ENCODE results near the gene ZMYND12. TPM values are rescaled to one million over a fixed set of nuclear protein-coding genes. Genes with fewer than 3 reads are reported as not detected.
A peak's percentile ranks its signal among the peaks of the same experiment; 100 is the strongest.

ZMYND12 gene
- total RNA-seq, 1 experiment from 2014 or later: not detected

DNA sequence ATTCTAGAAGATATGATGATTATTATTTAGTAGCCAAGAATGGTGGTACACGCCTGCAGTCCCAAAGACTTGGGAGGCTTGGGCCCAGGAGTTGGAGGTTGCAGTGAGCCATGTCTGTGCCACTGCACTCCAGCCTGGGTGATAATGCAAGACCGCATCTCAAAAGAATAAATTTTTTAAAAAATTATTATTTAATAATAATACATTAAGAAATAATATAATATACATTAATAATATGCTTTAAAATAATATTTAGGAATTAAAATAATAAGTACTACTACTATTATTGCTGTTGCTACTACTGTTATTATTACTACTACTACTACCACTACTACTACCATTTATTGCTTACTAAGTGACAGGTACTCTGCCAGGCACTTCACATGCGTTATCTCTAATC is 34.4 kb upstream of the ZMYND12 start:
- no TSS peak for BruUV-seq (replicated peaks)
- intact Hi-C loops (cut with micrococcal nuclease): no loop called here

DNA sequence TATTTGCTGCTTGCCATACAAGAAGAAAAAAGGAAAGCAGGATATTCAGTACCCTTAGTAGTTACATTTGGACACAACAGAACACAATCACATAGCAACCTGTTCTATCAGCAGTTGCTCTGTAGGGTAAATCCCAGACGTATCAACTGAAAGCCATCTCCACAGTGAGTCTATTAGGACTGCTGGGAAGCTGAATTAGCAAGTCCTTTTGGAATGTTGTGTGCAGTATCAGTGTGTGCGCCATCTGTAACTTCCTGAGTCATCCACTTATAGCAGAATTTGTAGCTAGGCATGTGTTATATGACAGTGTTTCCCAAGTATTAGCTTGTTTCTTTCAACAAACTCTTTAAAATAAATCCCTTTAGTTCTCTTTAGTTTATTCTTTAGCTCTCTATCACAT is 28.6 kb upstream of the ZMYND12 start:
- H3K4me1 ChIP-seq (ENCODE audit: insufficient read depth, low read length): no peaks in the 10 kb centered on the region
- BruUV-seq (replicated peaks): no TSS peak
- H3K27me3 ChIP-seq (ENCODE audit: low read length): no peaks in the 10 kb centered on the region
- H3K27ac ChIP-seq (ENCODE audit: low read length): no peak overlapping the region
- no peaks in the 10 kb centered on the region for H3K9me2 ChIP-seq (replicated peaks; ENCODE audit: low read length)
- H3K4me2 ChIP-seq (ENCODE audit: low read length): no peak overlapping the region
- no peaks in the 10 kb centered on the region for H3K9me3 ChIP-seq (ENCODE audit: low read length)
- ATAC-seq: no peak
- peak; percentile 37 for DNase-seq
- no peaks in the 10 kb centered on the region for H3K79me2 ChIP-seq (ENCODE audit: low read length)
- H3F3A ChIP-seq (ENCODE audit: low read length, unreplicated experiment): no peaks in the 10 kb centered on the region
- ChIA-PET CTCF (no interaction called here), POLR2A (ENCODE audit: unreplicated experiment) (interaction anchor here (0.7 kb wide), 1 partner anchor 282 kb away, joined by 3 read pairs; the partner anchor contains the start of genes C1orf50 and P3H1)
- no peak overlapping the region for H2AFZ ChIP-seq (ENCODE audit: low read length)
- no peaks in the 10 kb centered on the region for H3K36me3 ChIP-seq (ENCODE audit: low read depth, low read length)
- no peaks in the 10 kb centered on the region for H4K20me1 ChIP-seq (ENCODE audit: low read length)
- H3K9ac ChIP-seq (ENCODE audit: low read length): no peak overlapping the region
- H3K4me3 ChIP-seq (ENCODE audit: low read length): no peak overlapping the region
- intact Hi-C loops (cut with micrococcal nuclease): no loop called here
- TF ChIP-seq EZH2 (IDR thresholded peaks at IDR 0.05; ENCODE audit: low read length, unreplicated experiment) (no peak), EZH2phosphoT487 (IDR thresholded peaks at IDR 0.05; ENCODE audit: borderline replicate concordance, low read length) (no peak)
- TF ChIP-seq, protein P1, sequence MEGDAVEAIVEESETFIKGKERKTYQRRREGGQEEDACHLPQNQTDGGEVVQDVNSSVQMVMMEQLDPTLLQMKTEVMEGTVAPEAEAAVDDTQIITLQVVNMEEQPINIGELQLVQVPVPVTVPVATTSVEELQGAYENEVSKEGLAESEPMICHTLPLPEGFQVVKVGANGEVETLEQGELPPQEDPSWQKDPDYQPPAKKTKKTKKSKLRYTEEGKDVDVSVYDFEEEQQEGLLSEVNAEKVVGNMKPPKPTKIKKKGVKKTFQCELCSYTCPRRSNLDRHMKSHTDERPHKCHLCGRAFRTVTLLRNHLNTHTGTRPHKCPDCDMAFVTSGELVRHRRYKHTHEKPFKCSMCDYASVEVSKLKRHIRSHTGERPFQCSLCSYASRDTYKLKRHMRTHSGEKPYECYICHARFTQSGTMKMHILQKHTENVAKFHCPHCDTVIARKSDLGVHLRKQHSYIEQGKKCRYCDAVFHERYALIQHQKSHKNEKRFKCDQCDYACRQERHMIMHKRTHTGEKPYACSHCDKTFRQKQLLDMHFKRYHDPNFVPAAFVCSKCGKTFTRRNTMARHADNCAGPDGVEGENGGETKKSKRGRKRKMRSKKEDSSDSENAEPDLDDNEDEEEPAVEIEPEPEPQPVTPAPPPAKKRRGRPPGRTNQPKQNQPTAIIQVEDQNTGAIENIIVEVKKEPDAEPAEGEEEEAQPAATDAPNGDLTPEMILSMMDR (conservative IDR thresholded peaks at IDR 0.05; ENCODE audit: low read depth, low read length): no peak

More for the DNA sequence above, 34.4 kb upstream of the ZMYND12 start:
- POLR2A ChIA-PET (ENCODE audit: unreplicated experiment): interaction anchor here (0.5 kb wide), 1 partner anchor 270 kb away, joined by 5 read pairs; no protein-coding TSS in a partner anchor
- no peaks in the 10 kb centered on the region for H3F3A ChIP-seq (ENCODE audit: low read length, unreplicated experiment)
- no peaks in the 10 kb centered on the region for H3K36me3 ChIP-seq (ENCODE audit: low read depth, low read length)
- CTCF ChIA-PET: no interaction called here
- no peak overlapping the region for H3K27ac ChIP-seq (ENCODE audit: low read length)
- H3K27me3 ChIP-seq (ENCODE audit: low read length): no peaks in the 10 kb centered on the region
- no peak overlapping the region for H3K4me3 ChIP-seq (ENCODE audit: low read length)
- H4K20me1 ChIP-seq (ENCODE audit: low read length): no peaks in the 10 kb centered on the region
- no peaks in the 10 kb centered on the region for H3K79me2 ChIP-seq (ENCODE audit: low read length)
- no peaks in the 10 kb centered on the region for H3K4me1 ChIP-seq (ENCODE audit: insufficient read depth, low read length)
- no peak overlapping the region for H3K4me2 ChIP-seq (ENCODE audit: low read length)
- no peaks in the 10 kb centered on the region for H3K9me2 ChIP-seq (replicated peaks; ENCODE audit: low read length)
- DNase-seq (no peak), ATAC-seq (no peak)
- H3K9ac ChIP-seq (ENCODE audit: low read length): no peak overlapping the region
- no peak for TF ChIP-seq EZH2 (IDR thresholded peaks at IDR 0.05; ENCODE audit: low read length, unreplicated experiment)
- no peak for TF ChIP-seq EZH2phosphoT487 (IDR thresholded peaks at IDR 0.05; ENCODE audit: borderline replicate concordance, low read length)
- TF ChIP-seq, protein P1 (conservative IDR thresholded peaks at IDR 0.05; ENCODE audit: low read depth, low read length): no peak
- H2AFZ ChIP-seq (ENCODE audit: low read length): no peak overlapping the region
- H3K9me3 ChIP-seq (ENCODE audit: low read length): no peaks in the 10 kb centered on the region

DNA sequence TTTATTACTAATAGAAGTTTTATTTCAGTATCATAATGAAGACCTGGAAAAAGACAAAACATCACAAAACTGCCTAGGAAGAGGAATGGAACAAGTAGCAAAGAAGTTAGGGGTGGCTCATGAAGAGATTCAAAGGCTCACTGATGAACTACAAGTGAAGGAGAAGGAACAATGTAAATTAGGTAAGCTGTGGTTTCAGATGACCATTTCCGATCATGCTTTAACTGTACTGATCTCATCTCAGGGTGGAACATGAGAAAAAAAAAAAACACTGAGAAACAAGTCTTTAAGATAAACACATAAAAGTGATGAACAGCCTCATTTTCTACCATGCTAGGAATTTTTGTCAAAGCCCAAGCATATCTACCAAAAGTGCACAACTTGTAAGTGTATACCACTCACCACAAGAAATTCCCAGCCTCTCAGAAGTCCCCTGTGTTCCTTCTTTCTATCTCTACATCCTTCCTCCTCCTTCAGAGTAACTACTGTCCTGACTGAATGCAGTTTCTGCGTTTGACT is 26.9 kb upstream of the ZMYND12 start:
- Histone ChIP-seq H3K9me3 (ENCODE audit: low read length) (no peaks in the 10 kb centered on the region), H3K9ac (ENCODE audit: low read length) (no peak overlapping the region), H3K36me3 (ENCODE audit: low read depth, low read length) (no peaks in the 10 kb centered on the region), H4K20me1 (ENCODE audit: low read length) (no peaks in the 10 kb centered on the region), H3K4me3 (ENCODE audit: low read length) (no peak overlapping the region), H3K79me2 (ENCODE audit: low read length) (no peaks in the 10 kb centered on the region), H3K4me1 (ENCODE audit: insufficient read depth, low read length) (no peaks in the 10 kb centered on the region), H3K4me2 (ENCODE audit: low read length) (no peak overlapping the region), H3K27me3 (ENCODE audit: low read length) (no peaks in the 10 kb centered on the region), H3F3A (ENCODE audit: low read length, unreplicated experiment) (no peaks in the 10 kb centered on the region), H3K9me2 (replicated peaks; ENCODE audit: low read length) (no peaks in the 10 kb centered on the region), H3K27ac (ENCODE audit: low read length) (no peak overlapping the region), H2AFZ (ENCODE audit: low read length) (no peak overlapping the region)
- no peak for DNase-seq
- intact Hi-C loops (cut with micrococcal nuclease): no loop called here
- ChIA-PET CTCF (no interaction called here), POLR2A (ENCODE audit: unreplicated experiment) (no interaction called here)
- TF ChIP-seq, protein P1 (conservative IDR thresholded peaks at IDR 0.05; ENCODE audit: low read depth, low read length): no peak
- TF ChIP-seq EZH2 (IDR thresholded peaks at IDR 0.05; ENCODE audit: low read length, unreplicated experiment) (no peak), EZH2phosphoT487 (IDR thresholded peaks at IDR 0.05; ENCODE audit: borderline replicate concordance, low read length) (no peak)
- BruUV-seq (replicated peaks): no TSS peak
- no peak for ATAC-seq
